ENCODE measurements around the gene DHX15. TPM values are rescaled to one million over a fixed set of nuclear protein-coding genes. Genes with fewer than 3 reads are reported as not detected.

The DHX15 gene
- total RNA-seq = 100 to 1,000 TPM; 123 to 136 TPM
- 84.1 TPM for polyA plus RNA-seq (ENCODE audit: insufficient read depth, low read depth, low replicate concordance)
- long read RNA-seq, donor 1, transcript DHX15-204 (4 exons, 3,028 nt) = minor isoform, 6 of 89 reads
- long read RNA-seq, donor 1, transcript DHX15-208 (3 exons, 2,071 nt) = minor isoform, 5 of 89 reads
- long read RNA-seq, donor 1, transcript DHX15-201 (14 exons, 2,994 nt) = major isoform, 20 of 89 reads
- long read RNA-seq, donor 1, transcript DHX15-209 (2 exons, 1,848 nt) = minor isoform, 8 of 89 reads
- long read RNA-seq, donor 1, partial matches to known transcripts = 49 of 89 reads
- long read RNA-seq, donor 1, other reads (novel, unspliced or antisense) = 0 of 89 reads
- long read RNA-seq, donor 2, transcript DHX15-201 (14 exons, 2,994 nt) = major isoform, 18 of 56 reads
- long read RNA-seq, donor 2, transcript DHX15-204 (4 exons, 3,028 nt) = minor isoform, 10 of 56 reads
- long read RNA-seq, donor 2, partial matches to known transcripts = 19 of 56 reads
- long read RNA-seq, donor 2, other reads (novel, unspliced or antisense) = 0 of 56 reads

DNA sequence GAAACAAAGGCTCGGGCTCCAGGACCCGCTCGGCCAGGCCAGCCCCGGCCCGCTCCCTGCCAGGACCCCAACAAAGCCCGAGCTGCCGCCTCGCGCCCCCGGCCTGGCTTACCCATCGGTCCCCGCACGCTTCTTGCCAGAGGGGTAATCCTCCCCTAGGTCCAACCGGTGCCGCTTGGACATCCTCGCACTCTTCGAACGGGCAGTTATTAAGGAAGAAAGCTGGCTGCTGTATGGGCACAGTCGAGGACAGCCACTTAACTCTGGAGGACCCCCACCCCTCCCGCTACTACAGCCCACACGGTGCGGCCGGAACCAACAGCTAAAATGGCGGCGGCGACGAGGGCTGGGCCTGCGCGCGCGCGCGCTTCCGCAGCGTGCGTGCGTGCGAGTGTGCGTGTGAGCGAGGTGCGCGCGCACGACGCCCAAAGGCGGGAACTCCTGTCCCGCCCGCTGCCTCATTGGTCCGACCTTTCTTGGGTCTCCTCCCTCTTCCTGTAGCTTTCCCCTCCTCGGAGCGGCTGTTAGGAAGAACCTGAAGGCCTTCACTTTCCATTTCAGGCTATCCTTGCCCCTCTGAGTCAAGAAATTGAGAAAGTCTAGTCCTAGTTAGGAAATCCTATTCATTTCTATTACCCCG, at the start of gene DHX15:
Gene DHX15 (minus strand): TSS at position 344 of the 640 bp plus-strand sequence. CDS start 161 bp downstream, at position 183.
- no peaks in the 10 kb centered on the region for H3K36me3 ChIP-seq (ENCODE audit: low read depth, missing control alignments)
- 0% methylated on average over 18 to 45 of the region's 52 CpGs for WGBS, 2 donors
- TF ChIP-seq, protein P1, sequence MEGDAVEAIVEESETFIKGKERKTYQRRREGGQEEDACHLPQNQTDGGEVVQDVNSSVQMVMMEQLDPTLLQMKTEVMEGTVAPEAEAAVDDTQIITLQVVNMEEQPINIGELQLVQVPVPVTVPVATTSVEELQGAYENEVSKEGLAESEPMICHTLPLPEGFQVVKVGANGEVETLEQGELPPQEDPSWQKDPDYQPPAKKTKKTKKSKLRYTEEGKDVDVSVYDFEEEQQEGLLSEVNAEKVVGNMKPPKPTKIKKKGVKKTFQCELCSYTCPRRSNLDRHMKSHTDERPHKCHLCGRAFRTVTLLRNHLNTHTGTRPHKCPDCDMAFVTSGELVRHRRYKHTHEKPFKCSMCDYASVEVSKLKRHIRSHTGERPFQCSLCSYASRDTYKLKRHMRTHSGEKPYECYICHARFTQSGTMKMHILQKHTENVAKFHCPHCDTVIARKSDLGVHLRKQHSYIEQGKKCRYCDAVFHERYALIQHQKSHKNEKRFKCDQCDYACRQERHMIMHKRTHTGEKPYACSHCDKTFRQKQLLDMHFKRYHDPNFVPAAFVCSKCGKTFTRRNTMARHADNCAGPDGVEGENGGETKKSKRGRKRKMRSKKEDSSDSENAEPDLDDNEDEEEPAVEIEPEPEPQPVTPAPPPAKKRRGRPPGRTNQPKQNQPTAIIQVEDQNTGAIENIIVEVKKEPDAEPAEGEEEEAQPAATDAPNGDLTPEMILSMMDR (IDR thresholded peaks at IDR 0.05) = no peak
- TF ChIP-seq POLR2A (IDR thresholded peaks at IDR 0.05) = peak; percentile 42
- no peaks in the 10 kb centered on the region for H3K27me3 ChIP-seq
- H3K27ac ChIP-seq = peak within 1 kb of the TSS; percentile 99
- peak within 1 kb of the TSS; percentile 90 to 97 for H3K4me3 ChIP-seq
- H3K4me1 ChIP-seq = peaks cover 12% of the 10 kb centered on the region
- intact Hi-C loops (cut with DNase I; ENCODE audit: low total_unique reads) = no loop called here
- H3K9me3 ChIP-seq = no peaks in the 10 kb centered on the region
- DNase-seq = peak; percentile 97

DNA sequence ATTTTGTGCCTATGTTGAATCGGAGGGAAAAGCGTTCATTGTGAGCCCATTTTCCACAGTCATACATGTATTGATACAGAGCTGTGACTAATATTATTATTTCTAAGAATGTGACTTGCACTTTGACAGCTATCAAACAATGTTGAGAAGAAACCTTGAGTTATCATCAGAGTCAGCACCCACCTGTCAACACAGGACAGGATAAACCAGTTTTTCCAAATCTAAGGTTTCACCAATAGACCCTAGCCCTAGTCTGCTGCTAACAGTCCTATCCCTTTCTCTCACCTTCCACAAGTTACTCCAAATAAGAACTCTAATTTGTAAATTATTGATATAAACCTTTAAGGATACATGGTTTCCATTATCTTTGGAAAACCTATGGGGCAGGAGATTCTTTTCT, 47.7 kb upstream of the DHX15 start:
- H3K4me3 ChIP-seq = no peak overlapping the region
- no peak for DNase-seq
- no peaks in the 10 kb centered on the region for H3K9me3 ChIP-seq
- no peak for TF ChIP-seq POLR2A (IDR thresholded peaks at IDR 0.05)
- TF ChIP-seq, protein P1 (IDR thresholded peaks at IDR 0.05) = no peak
- intact Hi-C loops (cut with DNase I; ENCODE audit: low total_unique reads) = no loop called here
- no peaks in the 10 kb centered on the region for H3K27me3 ChIP-seq
- H3K36me3 ChIP-seq (ENCODE audit: low read depth, missing control alignments) = no peaks in the 10 kb centered on the region
- no peaks in the 10 kb centered on the region for H3K4me1 ChIP-seq
- no peak overlapping the region for H3K27ac ChIP-seq
- 98 to 99% methylated on average over 2 of the region's 2 CpGs for WGBS, 2 donors

DNA sequence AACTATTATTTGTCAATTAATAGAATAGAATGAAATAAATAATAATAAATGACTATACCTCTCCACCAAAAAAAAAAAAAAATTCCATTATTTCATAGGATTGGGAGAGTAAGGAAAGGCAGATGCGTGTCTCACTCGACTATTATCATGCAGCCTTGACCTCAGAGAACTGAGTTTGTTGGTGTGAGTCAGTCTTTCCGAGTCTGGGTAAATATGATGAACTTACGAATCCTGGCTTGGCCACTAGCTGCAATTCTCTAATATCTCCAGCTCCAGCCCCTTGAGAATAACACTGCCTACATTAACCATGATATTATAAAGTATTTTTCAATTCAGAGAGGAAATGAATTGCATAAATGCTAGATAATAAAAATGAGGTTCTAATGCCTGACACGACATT, 46.6 kb upstream of the DHX15 start:
- Histone ChIP-seq H3K4me3 (no peak overlapping the region), H3K27me3 (no peaks in the 10 kb centered on the region), H3K27ac (no peak overlapping the region), H3K36me3 (ENCODE audit: low read depth, missing control alignments) (no peaks in the 10 kb centered on the region), H3K9me3 (no peaks in the 10 kb centered on the region), H3K4me1 (no peaks in the 10 kb centered on the region)
- DNase-seq = no peak
- 52 to 59% methylated on average over 5 of the region's 5 CpGs for WGBS, 2 donors
- TF ChIP-seq, protein P1 (IDR thresholded peaks at IDR 0.05) = no peak
- TF ChIP-seq POLR2A (IDR thresholded peaks at IDR 0.05) = no peak
- intact Hi-C loops (cut with DNase I; ENCODE audit: low total_unique reads) = no loop called here

DNA sequence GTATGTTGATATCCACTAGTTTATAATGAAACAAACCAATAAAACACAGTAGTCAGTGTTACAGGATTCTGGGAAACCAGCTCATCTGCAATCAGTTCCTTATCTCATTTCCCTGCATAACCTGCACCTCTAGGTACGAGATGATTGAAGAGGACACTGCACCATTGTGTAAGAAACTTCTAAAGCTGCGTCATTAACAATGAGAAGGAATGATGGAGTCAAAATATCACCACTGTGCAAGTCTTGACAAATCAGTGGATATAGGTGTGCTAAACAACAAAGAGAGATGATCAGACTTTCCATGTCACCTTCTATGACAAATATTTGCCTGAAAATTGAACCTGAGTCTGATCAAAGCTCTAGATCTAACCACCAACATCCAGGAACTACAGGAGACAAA, 40.7 kb upstream of the DHX15 start:
- 47 to 50% methylated on average over 2 of the region's 2 CpGs for WGBS, 2 donors
- H3K9me3 ChIP-seq = no peaks in the 10 kb centered on the region
- H3K27me3 ChIP-seq = no peaks in the 10 kb centered on the region
- no peak overlapping the region for H3K27ac ChIP-seq
- H3K4me1 ChIP-seq = no peaks in the 10 kb centered on the region
- TF ChIP-seq, protein P1 (IDR thresholded peaks at IDR 0.05) = no peak
- TF ChIP-seq POLR2A (IDR thresholded peaks at IDR 0.05) = no peak
- H3K4me3 ChIP-seq = no peak overlapping the region
- H3K36me3 ChIP-seq (ENCODE audit: low read depth, missing control alignments) = no peaks in the 10 kb centered on the region
- DNase-seq = no peak
- intact Hi-C loops (cut with DNase I; ENCODE audit: low total_unique reads) = no loop called here

Measured in testis (tissue), 5 donors.